Measurements from ENCODE around the gene WWP2. TPM values are rescaled to one million over a fixed set of nuclear protein-coding genes. Genes with fewer than 3 reads are reported as not detected.

WWP2 gene
- total RNA-seq, 4 donors from 2014 or later: 40.8 to 96.9 (median 84.3) TPM

DNA sequence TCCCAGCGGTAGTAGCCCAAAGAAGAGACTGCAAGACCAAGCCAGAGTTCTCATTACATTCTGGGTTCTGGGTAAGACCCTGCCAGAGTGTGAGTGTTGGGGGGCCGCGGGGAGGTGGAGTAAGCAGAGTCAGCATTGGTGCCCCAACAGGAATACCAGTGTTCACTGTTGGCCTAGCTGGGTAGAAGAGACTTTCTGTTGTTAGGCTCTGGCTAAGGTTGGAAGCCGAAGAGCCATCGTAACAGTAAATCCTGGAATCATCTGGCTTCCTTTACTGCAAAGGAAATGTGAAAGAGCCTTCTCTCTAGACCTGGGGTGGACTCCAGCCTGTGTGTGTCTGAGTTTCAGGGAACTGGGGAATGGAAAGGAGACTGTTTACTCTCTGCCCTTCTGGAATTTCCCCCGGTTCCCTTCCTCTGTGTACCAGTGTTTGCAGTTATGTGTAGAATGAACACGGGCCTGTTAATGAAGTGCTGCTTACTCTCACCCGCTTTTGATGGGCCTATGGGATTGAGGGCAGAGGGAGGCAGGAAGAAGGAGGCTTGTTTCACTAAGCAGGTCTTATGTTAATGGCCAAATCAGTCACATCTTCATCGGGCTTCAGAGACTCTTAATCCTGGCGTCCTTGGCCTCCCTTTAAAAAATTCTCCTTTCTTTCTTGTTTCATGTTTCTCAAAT lies 68.5 kb downstream of the WWP2 start:
- peaks cover 0 to 22% (median 3%) of the 10 kb centered on the region in 4 donors for H3K4me1 ChIP-seq
- DNase-seq (ENCODE audit: low spot score in 2 of 2): no peak
- H3K27me3 ChIP-seq: no peaks in the 10 kb centered on the region
- H3K4me3 ChIP-seq: no peak overlapping the region
- H3K27ac ChIP-seq: peak overlapping the region in 2 of 4 donors; percentile 61 to 67
- WGBS, 2 donors: 63 to 75% methylated on average over 10 of the region's 10 CpGs
- TF ChIP-seq EP300 (IDR thresholded peaks at IDR 0.05): no peak
- TF ChIP-seq, protein P1, sequence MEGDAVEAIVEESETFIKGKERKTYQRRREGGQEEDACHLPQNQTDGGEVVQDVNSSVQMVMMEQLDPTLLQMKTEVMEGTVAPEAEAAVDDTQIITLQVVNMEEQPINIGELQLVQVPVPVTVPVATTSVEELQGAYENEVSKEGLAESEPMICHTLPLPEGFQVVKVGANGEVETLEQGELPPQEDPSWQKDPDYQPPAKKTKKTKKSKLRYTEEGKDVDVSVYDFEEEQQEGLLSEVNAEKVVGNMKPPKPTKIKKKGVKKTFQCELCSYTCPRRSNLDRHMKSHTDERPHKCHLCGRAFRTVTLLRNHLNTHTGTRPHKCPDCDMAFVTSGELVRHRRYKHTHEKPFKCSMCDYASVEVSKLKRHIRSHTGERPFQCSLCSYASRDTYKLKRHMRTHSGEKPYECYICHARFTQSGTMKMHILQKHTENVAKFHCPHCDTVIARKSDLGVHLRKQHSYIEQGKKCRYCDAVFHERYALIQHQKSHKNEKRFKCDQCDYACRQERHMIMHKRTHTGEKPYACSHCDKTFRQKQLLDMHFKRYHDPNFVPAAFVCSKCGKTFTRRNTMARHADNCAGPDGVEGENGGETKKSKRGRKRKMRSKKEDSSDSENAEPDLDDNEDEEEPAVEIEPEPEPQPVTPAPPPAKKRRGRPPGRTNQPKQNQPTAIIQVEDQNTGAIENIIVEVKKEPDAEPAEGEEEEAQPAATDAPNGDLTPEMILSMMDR (IDR thresholded peaks at IDR 0.05): no peak
- TF ChIP-seq POLR2A (IDR thresholded peaks at IDR 0.05): no peak
- no peaks in the 10 kb centered on the region for H3K9me3 ChIP-seq
- H3K36me3 ChIP-seq: peaks cover 0 to 5% (median 0%) of the 10 kb centered on the region in 3 donors

DNA sequence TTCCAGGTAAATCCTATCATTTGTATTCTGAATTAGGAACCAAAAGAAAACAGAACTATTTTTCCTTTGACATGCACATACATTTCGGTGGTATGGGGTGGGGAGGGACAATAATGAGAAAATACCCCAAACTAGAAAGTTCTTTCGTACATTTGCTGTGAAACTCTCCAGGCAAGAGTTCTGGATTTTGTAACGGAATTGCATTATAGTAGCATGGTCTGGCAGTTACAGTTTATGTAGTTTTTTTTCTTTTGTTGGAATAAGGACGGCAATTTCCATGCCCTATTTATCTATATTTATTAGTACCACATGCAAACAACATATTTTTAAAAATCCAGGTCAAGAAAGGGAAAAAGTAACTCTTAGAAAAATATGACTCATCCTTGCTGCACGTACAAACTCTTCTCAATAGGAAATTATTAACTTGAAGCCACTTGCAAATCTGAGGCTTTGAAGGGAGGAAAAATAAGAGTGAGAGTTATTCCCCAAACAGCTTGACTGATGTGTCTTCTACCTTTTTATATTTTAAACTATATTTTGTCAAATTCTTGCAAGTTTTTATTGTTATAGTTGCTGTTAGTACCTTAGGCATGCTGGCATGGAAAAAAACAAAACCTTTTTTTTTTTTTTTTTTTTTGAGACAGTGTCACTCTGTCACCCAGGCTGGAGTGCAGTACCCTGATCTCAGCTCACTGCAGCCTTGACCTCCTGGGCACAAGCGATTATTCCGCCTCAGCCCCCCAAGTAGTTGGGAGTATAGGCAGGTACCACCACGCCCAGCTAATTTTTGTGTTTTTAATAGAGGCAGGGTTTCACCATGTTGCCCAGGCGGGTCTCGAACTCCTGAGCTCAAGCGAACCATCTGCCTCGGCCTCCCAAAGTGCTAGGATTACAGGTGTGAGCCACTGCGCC lies 69.3 kb downstream of the WWP2 start:
- Histone ChIP-seq H3K27ac (peak overlapping the region in 2 of 4 donors; percentile 38 to 61), H3K4me1 (peaks cover 0 to 22% (median 3%) of the 10 kb centered on the region in 4 donors), H3K36me3 (peaks cover 0 to 5% (median 0%) of the 10 kb centered on the region in 3 donors), H3K27me3 (no peaks in the 10 kb centered on the region), H3K9me3 (no peaks in the 10 kb centered on the region), H3K4me3 (no peak overlapping the region)
- 83 to 84% methylated on average over 13 of the region's 13 CpGs for WGBS, 2 donors
- DNase-seq (ENCODE audit: low spot score in 2 of 2): no peak
- TF ChIP-seq EP300 (IDR thresholded peaks at IDR 0.05) (no peak), POLR2A (IDR thresholded peaks at IDR 0.05) (no peak)
- TF ChIP-seq, protein P1 (IDR thresholded peaks at IDR 0.05): no peak

DNA sequence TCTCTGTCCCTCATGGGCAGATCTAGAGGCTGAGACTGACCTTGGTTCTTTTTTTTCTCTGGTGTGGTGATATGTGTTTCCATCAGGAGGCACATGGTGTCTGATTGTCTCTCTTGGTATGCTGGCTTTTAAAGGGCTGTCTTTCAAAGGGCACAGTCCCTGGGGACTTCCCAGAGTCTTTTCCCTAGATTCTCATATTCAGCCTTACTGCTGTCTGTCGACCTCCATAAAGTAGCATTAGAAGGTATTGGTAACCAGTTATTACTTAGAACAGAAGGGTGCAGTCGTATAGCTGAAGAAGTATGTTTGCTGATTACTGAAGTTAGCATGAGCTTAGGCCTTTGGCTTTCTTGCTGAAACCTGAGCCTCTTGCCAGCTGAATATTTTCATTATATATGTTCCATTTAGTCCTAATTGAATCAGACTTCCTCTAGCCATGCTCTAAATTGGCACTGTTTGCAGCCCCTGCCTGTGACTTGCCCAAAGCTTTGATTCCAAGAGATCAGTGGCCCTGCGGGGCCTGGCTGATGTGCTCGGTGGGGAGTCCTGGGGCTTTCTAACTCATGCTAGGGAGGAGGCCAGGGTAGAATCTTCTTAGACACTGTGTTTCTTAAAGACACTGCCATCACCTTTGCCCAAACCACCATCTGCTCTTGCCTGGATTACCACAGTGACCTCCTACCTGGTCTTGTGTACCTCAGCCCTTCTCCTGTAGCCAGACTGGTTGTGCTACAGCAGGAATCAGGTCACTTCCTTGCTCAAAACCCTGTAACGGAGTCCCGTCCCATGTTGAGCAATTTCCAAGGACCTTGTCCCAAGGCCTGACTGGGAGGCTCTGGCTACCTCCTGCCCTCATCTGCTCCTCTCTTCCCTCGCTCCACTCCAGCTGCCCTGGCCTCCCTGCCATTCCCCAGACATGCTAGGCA lies 71.5 kb downstream of the WWP2 start:
- no peak for DNase-seq (ENCODE audit: low spot score in 2 of 2)
- Histone ChIP-seq H3K27ac (no peak overlapping the region), H3K4me1 (peaks cover 0 to 30% (median 6%) of the 10 kb centered on the region in 4 donors), H3K36me3 (peaks cover 0 to 4% (median 0%) of the 10 kb centered on the region in 3 donors), H3K4me3 (no peak overlapping the region), H3K9me3 (no peaks in the 10 kb centered on the region), H3K27me3 (no peaks in the 10 kb centered on the region)
- 63 to 68% methylated on average over 7 of the region's 7 CpGs for WGBS, 2 donors
- TF ChIP-seq EP300 (IDR thresholded peaks at IDR 0.05): no peak
- TF ChIP-seq POLR2A (IDR thresholded peaks at IDR 0.05): no peak
- TF ChIP-seq, protein P1 (IDR thresholded peaks at IDR 0.05): no peak

DNA sequence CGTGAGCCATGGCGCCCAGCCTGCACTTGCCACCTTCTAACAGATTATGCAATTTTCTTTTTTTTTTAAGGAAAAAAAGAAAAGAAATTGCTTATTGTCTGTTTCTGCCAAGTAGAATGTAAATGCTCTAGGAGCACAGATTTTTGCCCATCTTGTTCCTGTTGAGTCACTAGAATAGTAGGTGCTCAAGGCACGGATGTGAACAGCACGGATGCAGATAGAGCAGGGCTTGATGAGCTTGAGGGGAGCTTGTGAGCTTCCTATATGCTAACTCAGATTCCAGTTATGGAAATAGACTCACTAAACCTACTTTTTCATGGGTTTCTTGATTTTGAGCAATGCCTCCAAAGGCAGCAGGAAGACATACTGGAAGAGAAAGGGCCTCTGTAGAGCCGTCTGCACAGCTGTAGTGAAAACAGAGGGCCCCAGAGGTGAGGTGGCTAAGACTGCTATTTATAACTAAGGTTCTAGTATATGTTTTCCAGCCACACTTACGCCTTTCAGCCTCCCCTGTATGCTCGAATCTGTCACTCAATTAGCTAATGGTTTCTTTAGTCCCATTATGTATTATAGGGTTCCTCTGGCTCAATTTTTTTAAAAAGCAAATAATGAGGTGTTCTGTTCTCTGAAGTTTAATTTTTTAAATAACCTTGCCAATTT lies 72.8 kb downstream of the WWP2 start:
- DNase-seq (ENCODE audit: low spot score in 2 of 2): no peak
- Histone ChIP-seq H3K4me3 (no peak overlapping the region), H3K4me1 (peaks cover 0 to 43% (median 12%) of the 10 kb centered on the region in 4 donors), H3K27me3 (no peaks in the 10 kb centered on the region), H3K27ac (no peak overlapping the region), H3K9me3 (no peaks in the 10 kb centered on the region), H3K36me3 (no peaks in the 10 kb centered on the region)
- TF ChIP-seq EP300 (IDR thresholded peaks at IDR 0.05) (no peak), POLR2A (IDR thresholded peaks at IDR 0.05) (no peak)
- TF ChIP-seq, protein P1 (IDR thresholded peaks at IDR 0.05): no peak
- WGBS, 2 donors: 87 to 90% methylated on average over 7 of the region's 7 CpGs

All from tibial nerve (tissue), 4 donors.